ENCODE measurements around the gene GGT7.

DNA sequence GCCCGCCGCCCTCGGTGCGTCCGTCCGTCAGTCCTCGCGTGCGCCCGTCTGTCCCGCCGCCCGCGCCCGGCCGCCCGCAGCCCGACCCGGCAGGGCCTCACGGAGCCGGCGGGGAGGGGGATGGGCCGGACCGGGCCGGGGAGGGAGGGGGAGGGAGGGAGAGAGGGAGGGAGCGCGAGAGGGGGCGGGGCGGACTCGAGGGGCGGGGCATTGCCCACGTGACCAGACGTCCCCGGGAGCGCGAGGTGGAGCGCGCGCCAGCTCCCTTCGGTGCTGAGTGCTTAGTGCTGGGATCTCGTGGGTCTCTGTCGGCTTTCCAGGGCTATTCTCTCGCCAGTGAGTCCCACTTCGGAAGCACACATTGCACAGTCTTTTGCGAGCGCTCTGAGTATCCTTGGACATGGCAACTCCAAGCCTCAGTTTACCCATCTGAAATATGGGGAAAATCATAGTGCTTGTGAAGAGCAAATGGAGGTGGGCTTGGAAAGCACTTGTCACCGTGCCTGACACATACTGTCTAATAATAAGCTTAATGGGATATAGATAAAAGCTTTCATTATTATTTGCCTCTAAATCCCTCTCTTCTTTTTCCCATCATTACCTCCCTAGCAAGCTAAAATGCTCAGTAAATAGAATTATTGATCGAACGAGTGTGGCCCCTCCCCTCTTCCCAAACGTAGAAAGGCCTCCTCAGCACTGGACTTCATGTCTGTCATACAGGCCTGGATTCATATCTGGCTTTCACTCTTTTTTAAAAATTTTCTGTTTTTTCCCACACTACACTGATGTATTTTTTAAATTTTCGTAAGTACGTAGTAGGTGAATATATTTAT lies 46.9 kb downstream of the GGT7 start, which contains the start of gene NCOA6:
- TF ChIP-seq, protein P1, sequence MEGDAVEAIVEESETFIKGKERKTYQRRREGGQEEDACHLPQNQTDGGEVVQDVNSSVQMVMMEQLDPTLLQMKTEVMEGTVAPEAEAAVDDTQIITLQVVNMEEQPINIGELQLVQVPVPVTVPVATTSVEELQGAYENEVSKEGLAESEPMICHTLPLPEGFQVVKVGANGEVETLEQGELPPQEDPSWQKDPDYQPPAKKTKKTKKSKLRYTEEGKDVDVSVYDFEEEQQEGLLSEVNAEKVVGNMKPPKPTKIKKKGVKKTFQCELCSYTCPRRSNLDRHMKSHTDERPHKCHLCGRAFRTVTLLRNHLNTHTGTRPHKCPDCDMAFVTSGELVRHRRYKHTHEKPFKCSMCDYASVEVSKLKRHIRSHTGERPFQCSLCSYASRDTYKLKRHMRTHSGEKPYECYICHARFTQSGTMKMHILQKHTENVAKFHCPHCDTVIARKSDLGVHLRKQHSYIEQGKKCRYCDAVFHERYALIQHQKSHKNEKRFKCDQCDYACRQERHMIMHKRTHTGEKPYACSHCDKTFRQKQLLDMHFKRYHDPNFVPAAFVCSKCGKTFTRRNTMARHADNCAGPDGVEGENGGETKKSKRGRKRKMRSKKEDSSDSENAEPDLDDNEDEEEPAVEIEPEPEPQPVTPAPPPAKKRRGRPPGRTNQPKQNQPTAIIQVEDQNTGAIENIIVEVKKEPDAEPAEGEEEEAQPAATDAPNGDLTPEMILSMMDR (IDR thresholded peaks at IDR 0.05; ENCODE audit: low read length): no peak
- TF ChIP-seq EZH2 (optimal IDR thresholded peaks at IDR 0.05; ENCODE audit: low read depth, low read length): no peak
